ENCODE results near the gene PRR19.
"Not testable (repeated sequence)": the region's sequence is repeated elsewhere in the genome, so short reads cannot be mapped to it uniquely, and the experiment has no call there.

PRR19 gene

GRCh38 chr19:42327381-42327780 is 25.4 kb downstream of the PRR19 start:
- no peak for DNase-seq

- no peak for DNase-seq
Measured at GRCh38 chr19:42328106-42328505, 26.2 kb downstream of the PRR19 start.

- DNase-seq: no peak
Measured at GRCh38 chr19:42328854-42329253, 26.9 kb downstream of the PRR19 start.

- DNase-seq: no peak
Measured at GRCh38 chr19:42330241-42330711, 28.3 kb downstream of the PRR19 start.

GRCh38 chr19:42331333-42331732 is 29.4 kb downstream of the PRR19 start:
- not testable (repeated sequence) for DNase-seq

GRCh38 chr19:42332059-42332458 is 30.1 kb downstream of the PRR19 start:
- no peak for DNase-seq

GRCh38 chr19:42333018-42333417 is 31.1 kb downstream of the PRR19 start:
- DNase-seq: no peak

GRCh38 chr19:42333975-42334696 is 32.2 kb downstream of the PRR19 start:
- DNase-seq: no peak

- no peak for DNase-seq
Measured at GRCh38 chr19:42334697-42335373, 32.9 kb downstream of the PRR19 start.

- DNase-seq: no peak
Measured at GRCh38 chr19:42335374-42335936, 33.5 kb downstream of the PRR19 start.

- DNase-seq: no peak
Measured at GRCh38 chr19:42335971-42336370, 34.0 kb downstream of the PRR19 start.

- peak in 1 of 5 experiments; percentile 11 for DNase-seq
Measured at GRCh38 chr19:42339126-42339860, 37.4 kb downstream of the PRR19 start.

- not testable (repeated sequence) for DNase-seq
Measured at GRCh38 chr19:42339922-42340321, 38.0 kb downstream of the PRR19 start.

GRCh38 chr19:42343344-42344110 is 41.6 kb downstream of the PRR19 start:
- no peak for DNase-seq

- DNase-seq: no peak
Measured at GRCh38 chr19:42344336-42344893, 42.5 kb downstream of the PRR19 start.

GRCh38 chr19:42345191-42345812 is 43.4 kb downstream of the PRR19 start:
- DNase-seq: no peak

GRCh38 chr19:42348211-42348610 is 46.3 kb downstream of the PRR19 start:
- no peak for DNase-seq

- DNase-seq: no peak
Measured at GRCh38 chr19:42349378-42350107, 47.6 kb downstream of the PRR19 start.

GRCh38 chr19:42350417-42350816 is 48.5 kb downstream of the PRR19 start:
- DNase-seq: no peak

GRCh38 chr19:42351079-42351735 is 49.3 kb downstream of the PRR19 start:
- DNase-seq: no peak

All from T-helper 2 cell (primary cell).